C1 segment of cervical spinal cord (tissue), 14 donors: ENCODE measurements around the gene C1QL2.
A peak's percentile ranks its signal among the peaks of the same experiment; 100 is the strongest.

Experiments
- DNase-seq, 14 donors: peaks; one replicate each; lab custom pipeline; 2025; lab: John Stamatoyannopoulos, UW

The C1QL2 gene

DNA sequence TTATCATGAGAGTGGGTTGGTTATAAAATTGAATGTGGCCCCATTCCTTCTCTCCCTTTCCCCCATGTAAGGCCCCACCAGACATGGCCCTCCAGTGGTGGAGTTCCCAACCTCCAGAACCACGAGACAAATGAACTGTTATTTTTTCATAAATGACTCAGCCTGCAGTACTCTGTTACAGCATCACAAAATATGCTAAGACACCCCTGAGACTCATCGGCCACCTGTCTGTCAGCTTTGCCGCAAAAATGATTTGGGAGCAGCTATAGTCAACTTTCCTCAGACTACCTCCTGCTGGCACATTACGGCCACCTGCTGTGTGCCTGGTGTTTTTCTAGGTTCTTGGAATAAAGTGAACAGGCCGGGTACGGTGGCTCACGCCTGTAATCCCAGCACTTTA lies 21.4 kb upstream of the C1QL2 start:
- DNase-seq: no peak

DNA sequence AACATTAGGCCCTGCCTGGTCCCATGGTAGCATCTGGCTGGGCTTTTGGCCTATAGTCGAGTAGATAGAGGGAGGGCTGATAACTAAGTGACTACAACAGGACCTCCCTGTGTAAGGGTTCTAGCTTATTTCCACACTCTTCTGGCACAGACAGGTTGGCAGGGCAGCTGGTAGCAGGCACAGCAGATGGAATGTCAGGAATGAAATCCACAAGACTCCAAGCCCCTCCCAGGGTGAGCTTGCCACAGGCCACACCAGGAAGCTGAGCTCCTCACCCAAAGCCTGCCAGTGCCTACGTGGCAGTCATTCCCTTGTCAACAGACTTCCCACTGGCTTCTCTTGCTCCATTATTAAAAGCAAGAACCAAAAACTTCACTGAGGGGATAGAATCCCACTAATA lies 20.7 kb upstream of the C1QL2 start:
- DNase-seq: no peak

DNA sequence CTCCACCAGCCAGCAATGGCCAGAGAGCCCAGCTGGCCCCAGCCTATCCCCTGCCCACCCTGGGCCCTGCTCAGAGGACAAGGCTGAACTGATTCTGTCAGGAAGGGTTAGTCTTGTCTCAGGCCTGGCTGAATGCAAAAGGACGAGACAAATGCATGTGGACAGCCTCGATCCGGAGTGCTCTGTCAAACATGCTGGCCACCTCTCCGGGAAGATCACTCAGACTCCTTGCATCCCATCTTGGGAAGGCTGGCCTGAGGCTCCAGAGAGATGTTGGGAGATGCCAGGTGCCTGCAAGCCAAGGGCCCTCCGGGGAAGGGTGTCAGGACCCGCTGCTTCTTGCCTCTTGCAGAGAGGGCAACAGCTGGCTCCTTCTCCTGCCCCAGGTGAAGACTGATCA lies 20.2 kb upstream of the C1QL2 start:
- no peak for DNase-seq

DNA sequence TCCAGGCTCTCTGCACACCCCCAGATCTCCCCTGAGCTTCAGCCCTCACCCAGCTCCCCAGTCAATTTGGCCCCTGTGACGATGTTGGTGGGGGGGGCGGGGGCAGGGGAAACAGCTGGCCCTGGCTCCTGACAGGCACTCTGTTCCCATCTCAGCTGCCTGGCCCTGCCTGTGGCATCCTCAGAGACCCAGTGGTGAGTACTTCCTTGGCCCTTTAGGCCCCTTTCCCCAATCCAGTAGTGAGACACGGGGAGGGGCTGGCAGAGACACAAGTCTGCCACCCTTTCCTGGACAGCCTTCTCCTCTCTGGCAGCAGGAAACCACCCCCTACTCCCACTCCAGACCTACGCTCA lies 19.3 kb upstream of the C1QL2 start:
- DNase-seq: no peak

DNA sequence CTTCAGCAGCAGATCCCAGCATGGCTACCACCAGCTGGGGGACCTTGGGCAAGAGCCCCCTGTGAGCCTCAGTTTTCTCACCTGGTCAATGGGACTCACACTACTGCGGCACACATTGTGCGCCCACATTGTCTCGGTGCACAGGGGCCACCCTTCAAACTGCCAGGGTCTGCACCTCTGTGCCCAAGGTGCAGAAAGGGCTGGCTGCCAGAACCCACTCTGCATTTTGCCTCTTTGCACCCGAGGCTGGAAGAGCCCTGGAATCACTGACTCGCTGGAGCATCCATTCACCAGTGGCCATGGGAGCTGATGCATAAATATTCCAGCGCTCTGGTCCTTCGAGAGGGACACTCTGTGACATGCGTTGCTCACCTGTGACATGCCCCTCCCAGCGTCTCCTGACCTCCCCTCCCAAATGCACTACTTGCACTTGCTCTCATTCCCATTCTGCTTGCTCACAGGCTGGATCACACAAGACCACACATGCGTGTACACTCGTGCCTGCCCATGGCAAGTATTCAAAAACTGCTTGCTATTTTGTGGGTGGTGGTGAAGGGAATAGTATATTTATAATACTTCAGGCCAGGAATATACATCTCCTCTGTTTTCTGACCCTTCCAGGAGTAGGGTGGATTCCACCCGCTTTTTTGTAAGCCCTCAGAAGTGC lies 18.8 kb upstream of the C1QL2 start:
- no peak for DNase-seq

DNA sequence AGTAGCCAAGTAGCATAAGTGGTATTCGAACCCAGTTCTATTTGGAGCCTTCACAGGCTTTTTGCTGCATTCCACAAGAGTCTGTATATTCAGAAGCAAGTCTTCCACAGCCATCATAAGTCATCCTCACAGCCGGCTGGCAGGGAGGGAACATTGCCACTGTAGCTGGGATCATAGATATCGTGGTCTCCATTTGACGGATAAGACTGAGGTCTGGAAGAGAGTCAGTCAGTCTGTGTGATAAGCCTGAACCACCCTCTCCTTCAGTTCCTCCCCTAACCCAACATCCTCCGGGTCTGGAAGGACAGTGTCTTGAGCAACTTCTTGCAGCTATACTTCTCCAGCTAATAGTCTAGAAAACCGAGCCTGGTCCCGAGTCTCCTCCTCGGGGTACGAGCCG lies 17.0 kb upstream of the C1QL2 start:
- DNase-seq: no peak

DNA sequence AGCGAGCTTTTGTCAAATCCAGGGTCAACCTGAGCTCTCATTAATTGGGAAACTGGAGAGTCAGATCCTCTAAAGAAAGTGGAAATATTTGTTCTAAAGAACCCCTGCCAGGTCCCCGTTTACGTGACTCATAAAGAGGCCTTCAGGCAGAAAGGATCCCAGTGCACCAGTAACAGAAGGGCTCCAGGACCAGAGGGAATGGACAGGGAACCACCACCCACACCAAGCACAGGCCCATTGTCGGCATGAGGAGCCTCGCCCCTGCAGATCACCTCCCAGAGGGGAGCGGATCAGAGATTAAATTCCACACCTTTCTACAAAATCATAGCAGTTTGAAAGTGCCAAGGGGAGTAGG lies 16.4 kb upstream of the C1QL2 start:
- no peak for DNase-seq

DNA sequence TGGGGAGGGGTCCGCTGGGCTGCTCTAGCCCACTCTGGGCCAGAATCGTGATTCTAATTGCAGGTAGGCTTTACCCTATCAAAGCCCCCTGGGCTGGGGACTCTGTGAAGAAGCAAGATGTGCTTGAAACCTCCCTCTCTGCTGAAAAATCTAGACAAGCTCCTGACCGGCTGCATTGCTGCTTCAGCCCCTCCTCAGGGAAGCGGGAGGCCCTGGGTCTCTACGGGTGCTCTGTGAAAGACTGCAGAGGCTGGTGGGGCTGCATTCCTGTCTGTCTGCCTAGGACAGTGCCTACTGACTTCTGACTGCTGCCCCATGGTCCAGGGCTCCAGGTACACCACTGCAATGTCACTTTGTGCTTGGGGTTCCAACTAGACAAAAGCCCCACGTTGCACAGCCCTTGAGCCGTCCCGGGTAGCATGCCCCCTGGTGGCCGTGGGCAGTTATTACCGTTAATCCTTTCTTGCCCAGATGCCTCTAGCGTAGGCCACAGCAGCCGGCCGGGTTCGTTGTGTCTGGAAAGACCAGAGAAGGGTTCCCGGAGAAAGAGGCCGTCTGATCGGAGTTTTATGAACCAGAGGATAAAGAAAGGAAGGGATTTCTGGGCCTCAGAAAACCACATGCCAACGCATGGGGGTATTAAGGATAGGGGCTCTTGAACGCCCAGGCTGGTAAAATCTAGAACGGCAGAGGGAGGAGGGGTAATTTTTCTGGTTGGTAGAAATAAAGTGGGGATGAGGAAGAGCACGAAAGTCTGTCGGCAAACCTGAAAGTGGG lies 15.9 kb upstream of the C1QL2 start:
- DNase-seq: peak in 4 of 14 donors; percentile 15 to 36 (median 26)

DNA sequence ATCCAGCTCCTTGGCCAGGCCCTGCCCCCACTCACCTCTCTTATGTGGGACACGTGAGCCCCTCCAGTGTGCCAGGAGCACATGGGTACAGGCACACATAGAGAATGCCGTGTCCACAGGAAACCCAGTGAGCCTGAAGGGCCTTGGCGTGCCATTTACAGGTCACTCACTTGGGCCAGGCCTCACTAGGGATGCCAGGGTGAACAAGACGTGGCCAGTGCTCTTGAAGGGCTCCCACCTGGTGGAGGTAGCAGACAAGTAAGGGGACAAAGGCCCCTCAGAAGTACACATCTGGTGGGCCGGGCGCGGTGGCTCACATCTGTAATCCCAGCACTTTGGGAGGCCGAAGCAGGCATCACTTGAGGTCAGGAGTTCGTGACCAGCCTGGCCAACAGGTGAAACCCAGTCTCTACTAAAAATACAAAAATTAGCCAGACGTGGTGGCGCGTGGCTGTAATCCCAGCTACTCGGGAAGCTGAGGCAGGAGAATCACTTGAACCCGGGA lies 15.1 kb upstream of the C1QL2 start:
- no peak for DNase-seq

DNA sequence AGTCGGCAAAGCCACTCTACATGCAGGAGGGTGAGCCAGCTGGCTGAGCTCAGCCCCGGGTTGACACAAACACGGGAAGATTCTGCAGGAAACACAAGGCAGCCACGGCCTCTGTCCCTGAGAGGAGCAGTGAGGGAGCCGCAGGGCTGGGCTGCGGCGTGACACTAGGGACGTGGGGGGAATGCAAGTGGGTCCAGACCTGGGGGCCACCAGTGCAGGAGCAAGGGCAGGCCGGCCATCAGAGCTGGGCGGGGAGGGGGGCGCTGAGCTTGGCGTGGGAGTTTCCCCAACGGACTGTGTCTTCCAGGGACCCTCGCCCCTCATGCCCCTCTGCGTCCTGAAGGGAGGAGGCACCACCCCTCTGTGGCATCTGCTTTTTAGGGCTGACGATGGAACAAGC lies 12.0 kb upstream of the C1QL2 start:
- no peak for DNase-seq

DNA sequence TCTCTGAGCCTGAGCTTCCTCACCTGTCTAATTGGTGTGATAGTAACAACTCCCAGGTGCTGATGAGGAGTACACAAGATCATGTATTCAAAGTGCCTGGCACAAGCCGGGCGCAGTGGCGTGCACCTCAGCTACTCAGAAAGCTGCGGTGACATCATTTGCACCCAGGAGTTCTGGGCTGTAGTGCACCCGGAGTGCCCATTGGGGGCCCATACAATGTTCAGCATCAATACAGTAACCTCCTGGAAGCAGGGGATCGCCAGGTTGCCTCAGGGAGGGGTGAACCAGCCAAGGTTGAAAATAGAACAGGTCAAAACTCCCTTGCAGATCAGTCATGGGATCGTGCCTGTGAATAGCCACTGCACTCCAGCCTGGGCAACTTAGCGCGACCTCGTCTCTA lies 11.2 kb upstream of the C1QL2 start:
- DNase-seq: no peak

DNA sequence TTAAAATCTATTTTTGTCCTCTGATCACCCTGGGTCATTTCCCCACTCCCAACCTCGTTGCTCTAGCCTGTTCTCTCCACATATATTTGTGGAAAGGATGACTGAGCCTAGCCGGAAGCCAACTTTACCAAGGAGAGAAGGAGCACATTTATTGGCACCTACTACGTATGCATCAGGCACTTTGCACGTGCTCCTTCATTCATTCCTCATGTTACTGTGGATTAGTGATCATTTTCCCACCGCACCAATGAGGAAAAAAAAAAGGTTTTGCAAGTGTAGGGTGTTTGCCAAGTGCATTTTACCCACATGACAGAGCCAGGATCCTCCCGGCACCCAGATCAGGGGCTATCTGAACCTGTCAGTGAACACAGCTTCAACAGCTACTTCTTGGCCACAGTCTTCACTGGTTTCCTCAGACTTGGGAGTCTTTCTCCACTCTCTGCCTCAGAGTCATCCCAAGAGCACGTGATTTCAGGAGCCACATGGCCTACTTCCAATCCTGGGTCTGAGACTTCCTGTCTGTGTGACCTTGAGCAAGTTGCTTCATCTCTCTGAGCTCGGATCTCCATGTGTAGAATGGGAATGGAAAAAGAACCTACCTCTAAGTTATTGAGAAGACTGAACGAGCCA lies 1.9 kb upstream of the C1QL2 start:
- DNase-seq: no peak

DNA sequence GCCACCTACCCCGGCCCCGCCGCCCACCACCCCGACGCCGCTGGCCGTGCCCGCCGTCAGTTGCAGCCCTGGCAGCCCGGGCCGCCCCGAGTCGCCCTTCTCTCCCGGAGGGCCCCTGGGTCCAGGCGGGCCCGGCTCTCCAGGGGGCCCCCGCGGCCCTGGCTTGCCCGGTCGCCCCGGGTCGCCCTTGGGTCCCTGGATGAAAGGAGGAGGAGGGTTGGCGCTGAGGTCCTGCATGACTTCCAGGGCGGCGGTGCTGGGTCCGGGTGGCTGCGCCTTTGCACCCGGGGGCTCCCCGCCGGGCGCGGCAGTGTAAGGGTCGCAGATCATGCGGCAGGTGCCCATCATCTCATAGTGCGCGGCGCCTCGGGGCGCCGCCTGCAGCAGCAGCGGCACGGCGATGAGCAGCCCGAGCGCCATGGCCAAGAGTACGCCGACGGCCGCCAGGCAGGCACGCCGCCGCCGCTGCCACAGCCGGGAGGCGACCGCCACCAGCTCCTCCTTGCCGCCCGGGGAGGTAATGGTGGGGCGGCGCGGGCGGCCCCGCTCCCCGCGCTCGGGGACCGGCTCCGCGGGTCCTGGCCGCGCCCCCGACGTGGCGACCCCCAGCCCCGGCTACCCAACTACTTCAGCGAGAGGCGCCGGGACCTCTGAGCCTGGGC lies 570 bp downstream of the C1QL2 start:
- no peak for DNase-seq

DNA sequence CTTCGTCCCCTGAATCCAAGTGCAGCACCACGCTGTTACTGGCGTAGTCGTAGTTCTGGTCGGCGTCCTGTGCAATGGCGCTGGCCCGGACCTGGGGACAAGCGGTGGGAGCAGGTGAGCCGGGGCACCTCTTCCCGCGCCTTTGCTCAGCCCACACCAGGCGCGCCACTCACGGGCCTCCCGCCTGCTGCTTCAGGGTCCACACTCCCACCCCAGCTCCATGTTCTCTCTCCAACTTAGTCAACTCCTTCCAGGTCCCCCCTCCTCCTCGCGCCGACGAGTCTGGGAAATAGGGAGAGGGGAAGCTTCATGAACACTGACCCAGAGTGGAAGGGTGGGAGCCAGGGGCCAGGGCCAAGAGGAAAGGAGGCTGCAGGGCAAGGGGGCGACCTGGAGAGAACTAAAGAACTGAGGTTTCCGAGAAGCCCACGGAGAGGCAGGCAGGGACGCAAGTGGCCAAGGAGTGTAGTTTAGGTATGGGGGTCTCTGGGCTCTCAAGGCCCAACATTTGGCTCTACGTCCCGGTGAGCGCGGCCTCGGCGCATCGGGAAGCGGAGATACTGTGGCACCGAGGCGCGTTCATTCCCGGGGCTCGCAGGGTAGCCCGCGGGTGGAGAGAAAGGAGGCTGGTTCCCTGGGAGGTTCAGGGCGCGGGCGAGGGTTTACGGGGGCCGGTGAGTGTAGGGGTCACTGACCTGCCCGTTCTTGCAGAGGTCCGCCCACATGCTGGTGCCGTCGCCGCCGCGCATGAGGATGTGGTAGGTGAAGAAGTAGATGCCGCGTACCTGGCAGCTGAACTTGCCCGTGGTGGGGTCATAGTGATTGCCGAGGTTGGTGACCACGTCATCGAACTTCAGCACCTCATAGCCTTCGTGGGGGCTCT lies 1.4 kb downstream of the C1QL2 start:
- no peak for DNase-seq

DNA sequence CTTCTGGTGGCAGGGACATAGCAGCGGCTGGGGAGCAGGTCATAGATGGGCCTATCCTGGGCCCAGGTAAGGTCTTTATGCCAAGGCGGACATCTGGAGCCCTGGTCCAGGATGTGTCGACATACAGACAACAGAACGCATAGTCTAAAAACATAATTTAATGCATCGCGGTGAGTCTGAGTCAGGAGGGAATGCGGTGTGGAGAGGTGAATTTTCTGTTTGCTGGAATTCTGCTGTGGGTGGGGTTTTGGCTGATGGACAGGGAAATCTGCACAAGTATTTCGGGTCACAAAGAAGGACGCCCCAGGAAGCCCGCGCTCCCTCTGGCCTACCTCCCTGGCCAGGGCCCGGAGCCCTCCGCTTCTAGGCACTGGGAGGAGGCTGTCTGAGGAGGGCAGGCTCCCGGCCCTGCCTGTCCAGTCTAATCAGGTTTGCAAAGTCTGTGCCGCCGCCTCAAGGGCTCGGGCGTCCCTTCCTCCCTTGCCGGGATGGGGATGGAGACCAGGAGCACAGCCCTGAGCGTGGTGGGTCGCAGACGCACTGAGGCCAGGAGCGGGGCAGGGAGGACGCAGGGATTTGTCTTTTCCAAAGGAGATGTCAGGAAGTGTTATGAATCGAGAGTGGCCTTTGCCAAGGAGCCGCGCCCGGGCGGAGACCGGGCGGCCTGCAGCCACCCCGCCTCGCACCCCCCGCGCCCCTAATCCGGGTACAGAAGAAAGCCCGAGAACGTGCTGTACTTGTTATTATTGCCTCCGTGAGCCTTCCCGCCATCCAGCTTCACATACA lies 2.3 kb downstream of the C1QL2 start:
- no peak for DNase-seq

DNA sequence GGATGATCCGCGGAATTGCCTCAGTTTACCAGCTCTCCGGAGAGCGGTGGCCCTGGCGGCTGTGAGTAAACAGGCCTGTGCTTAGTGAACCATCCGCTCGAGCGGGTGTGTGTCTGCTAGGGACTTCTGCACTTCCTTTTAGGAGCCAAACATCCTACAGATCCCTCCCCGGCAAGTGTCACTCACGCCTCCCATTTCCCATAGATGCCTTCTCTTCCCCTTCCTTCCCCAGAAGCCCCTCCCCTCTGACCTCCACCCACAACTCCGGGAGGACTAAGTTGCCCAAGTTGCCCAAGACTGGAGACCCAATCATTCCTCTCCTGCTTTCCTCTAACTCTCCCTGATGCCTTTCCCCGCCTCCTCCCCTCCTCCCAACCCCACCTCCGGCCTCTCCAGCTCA lies 2.9 kb downstream of the C1QL2 start:
- no peak for DNase-seq

DNA sequence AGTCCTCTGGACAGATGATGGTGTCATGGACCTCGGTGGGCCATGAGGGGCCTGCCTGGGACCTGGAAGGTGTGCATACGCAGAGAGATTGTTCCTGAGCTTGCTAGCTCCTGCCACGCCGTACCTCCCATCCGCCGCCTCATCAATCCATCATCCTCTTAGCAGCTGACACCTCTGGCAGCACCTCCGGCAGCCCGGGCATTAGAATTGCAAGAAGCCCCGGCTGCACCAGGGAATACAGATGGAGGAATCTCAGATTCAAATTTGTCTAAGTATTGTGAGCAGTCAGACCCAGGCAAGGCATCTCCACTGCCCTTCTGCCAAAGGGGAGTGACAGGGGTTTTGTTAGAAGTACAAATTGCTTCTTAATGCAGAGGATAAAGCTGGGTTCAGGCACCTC lies 4.5 kb downstream of the C1QL2 start:
- no peak for DNase-seq

DNA sequence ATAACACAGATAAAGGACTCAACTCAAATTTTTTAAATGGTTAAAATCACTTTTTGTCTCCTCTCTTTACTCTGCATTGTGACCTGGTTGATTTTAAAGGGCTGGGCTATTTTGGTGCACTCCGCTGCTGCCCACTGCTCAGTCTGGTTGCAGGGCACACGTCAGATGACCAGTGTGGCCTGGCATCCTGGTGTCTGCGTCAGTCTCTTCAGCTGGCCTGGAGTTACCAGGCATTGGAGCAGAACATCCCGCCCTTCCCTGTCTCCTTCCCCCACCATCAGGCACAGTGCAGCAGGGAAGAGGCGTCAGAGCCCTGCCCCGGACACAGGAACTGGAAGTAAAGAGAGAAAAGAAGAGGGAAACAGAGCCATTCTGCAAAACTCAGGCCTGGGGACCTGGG lies 8.9 kb downstream of the C1QL2 start:
- no peak for DNase-seq

DNA sequence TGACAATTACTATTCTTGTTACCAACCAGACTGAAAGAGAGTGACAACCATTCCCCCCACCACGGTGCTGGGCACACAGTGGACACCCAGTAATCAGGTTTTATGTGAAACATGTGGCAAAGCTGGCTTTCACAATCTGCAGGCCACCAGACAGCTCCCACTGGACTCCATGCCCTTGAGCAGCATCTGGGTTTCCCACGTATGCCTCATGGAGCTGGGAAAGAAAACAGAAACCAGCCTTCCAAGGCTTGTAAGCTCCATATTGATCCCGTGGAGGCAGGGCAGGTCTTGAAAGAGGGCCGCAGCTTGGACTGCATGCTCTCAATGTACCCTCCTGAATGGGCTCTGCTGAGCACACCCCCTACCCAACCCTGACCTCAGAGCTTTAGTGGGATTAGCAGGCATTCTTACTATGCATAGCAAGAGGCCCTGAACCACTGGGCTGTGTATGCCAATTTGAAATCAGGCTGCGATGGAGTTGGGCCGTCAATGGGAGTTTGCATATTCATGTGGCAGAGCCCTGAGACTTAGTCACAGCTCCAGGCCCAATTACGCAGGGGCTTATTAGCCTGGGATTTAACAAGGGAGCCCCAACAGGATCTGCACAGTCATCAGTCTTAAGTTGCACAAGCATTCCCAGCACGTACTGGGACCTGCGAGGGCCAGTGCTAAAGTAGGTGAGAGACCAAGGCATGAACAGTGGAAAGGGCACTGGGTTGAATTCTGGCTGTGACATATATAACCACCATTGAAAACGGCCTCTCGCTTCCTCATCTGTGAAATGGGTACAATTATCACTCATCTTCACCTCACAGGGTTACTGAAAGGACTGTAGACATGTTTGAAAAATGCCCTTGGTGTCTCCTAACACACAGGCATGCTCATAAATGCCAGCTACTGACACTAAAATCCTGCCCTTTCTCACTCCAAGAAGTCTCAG lies 10.5 kb downstream of the C1QL2 start:
- DNase-seq: no peak

DNA sequence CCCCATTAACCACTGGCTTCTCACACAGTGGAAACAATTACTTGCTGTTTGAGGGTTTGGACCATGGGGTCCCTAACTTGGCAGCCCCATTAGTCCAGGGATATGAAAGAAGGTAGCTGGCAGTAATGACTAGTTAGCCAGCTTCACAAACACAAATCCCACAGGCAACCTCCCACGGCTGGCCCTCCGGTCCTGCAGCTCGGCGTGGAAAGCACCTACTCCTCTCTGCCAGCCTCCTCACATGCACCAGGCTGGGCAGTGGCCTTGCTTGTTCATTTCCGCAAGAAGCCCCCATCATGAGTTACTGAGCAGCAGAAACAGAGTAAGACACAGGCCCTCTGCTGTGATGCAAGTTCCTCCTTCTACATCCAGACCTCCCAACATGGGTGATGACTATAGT lies 13.7 kb downstream of the C1QL2 start:
- no peak for DNase-seq
